GM12891 (cell line): ENCODE measurements around the gene THBS1.

Source experiments
- DNase-seq: peaks from one replicate; pipeline ENCODE4 v3.0.0; 2011; ENCODE audit warnings: low spot score; ENCODE audit not compliant: insufficient read length
- FAIRE-seq: peaks from 2 replicates; lab custom pipeline; 2011; peaks lifted over from hg19 to GRCh38; lab: Jason Lieb, UNC
- PAX5 ChIP-seq: IDR thresholded peaks from 2 replicates; pipeline ENCODE4 v1.6.1; 2011; ENCODE audit warnings: low read length, moderate library complexity, mild to moderate bottlenecking; ENCODE audit not compliant: insufficient read depth, severe bottlenecking
- POLR2A ChIP-seq: IDR thresholded peaks from 2 replicates; pipeline ENCODE4 v1.6.1; 2011; ENCODE audit warnings: low read depth, low read length, control low read depth
- POLR2AphosphoS5 ChIP-seq: IDR thresholded peaks from 2 replicates; pipeline ENCODE4 v1.6.1; 2011; ENCODE audit warnings: low read depth, low read length, control low read depth
- POU2F2 ChIP-seq: IDR thresholded peaks from 2 replicates; pipeline ENCODE4 v1.6.1; 2011; ENCODE audit warnings: low read depth, mild to moderate bottlenecking, control low read depth, low read length, moderate library complexity
- SPI1 ChIP-seq: IDR thresholded peaks from 2 replicates; pipeline ENCODE4 v1.6.1; 2011; ENCODE audit warnings: low read depth, low read length, control low read depth
- TAF1 ChIP-seq: IDR thresholded peaks from 2 replicates; pipeline ENCODE4 v1.6.1; 2011; ENCODE audit warnings: low read depth, low read length, control low read depth

Gene THBS1

GRCh38 chr15:39629371-39629770 is 48.5 kb downstream of the THBS1 start:
- no peak for TF ChIP-seq POU2F2
- no peak for TF ChIP-seq POLR2A
- no peak for TF ChIP-seq PAX5
- TF ChIP-seq POLR2AphosphoS5, result no peak
- no peak for TF ChIP-seq SPI1
- TF ChIP-seq TAF1, result no peak
- FAIRE-seq (no peak), DNase-seq (no peak)

GRCh38 chr15:39629906-39630305 is 49.0 kb downstream of the THBS1 start:
- DNase-seq (no peak), FAIRE-seq (no peak)
- no peak for TF ChIP-seq PAX5
- TF ChIP-seq TAF1, result no peak
- TF ChIP-seq POLR2A, result no peak
- TF ChIP-seq POU2F2, result no peak
- TF ChIP-seq SPI1, result no peak
- no peak for TF ChIP-seq POLR2AphosphoS5

- DNase-seq (no peak), FAIRE-seq (no peak)
- TF ChIP-seq POLR2AphosphoS5 (no peak), SPI1 (no peak), PAX5 (no peak), POU2F2 (no peak), POLR2A (no peak), TAF1 (no peak)
Measured at GRCh38 chr15:39631357-39631756, 50.5 kb downstream of the THBS1 start.

- FAIRE-seq, result no peak
- no peak for DNase-seq
- no peak for TF ChIP-seq POLR2AphosphoS5
- TF ChIP-seq SPI1, result no peak
- no peak for TF ChIP-seq TAF1
- TF ChIP-seq POLR2A, result no peak
- TF ChIP-seq POU2F2, result no peak
- TF ChIP-seq PAX5, result no peak
Measured at GRCh38 chr15:39638041-39638440, 57.2 kb downstream of the THBS1 start.

GRCh38 chr15:39639037-39639436 is 58.2 kb downstream of the THBS1 start:
- TF ChIP-seq POLR2AphosphoS5 (no peak), POU2F2 (no peak), SPI1 (no peak), PAX5 (no peak), POLR2A (no peak), TAF1 (no peak)
- FAIRE-seq (no peak), DNase-seq (no peak)

- DNase-seq, result no peak
- FAIRE-seq, result no peak
- TF ChIP-seq PAX5, result no peak
- no peak for TF ChIP-seq SPI1
- TF ChIP-seq POU2F2, result no peak
- no peak for TF ChIP-seq POLR2A
- TF ChIP-seq TAF1, result no peak
- no peak for TF ChIP-seq POLR2AphosphoS5
Measured at GRCh38 chr15:39640665-39641064, 59.8 kb downstream of the THBS1 start.

- FAIRE-seq (no peak), DNase-seq (no peak)
- TF ChIP-seq TAF1, result no peak
Measured at GRCh38 chr15:39641191-39641889, 60.5 kb downstream of the THBS1 start.

GRCh38 chr15:39642011-39642640 is 61.2 kb downstream of the THBS1 start:
- TF ChIP-seq POLR2A (no peak), POLR2AphosphoS5 (no peak), SPI1 (no peak)
- FAIRE-seq (no peak), DNase-seq (no peak)

- TF ChIP-seq TAF1, result no peak
- no peak for TF ChIP-seq POLR2A
- TF ChIP-seq POLR2AphosphoS5, result no peak
- no peak for TF ChIP-seq PAX5
- no peak for TF ChIP-seq POU2F2
- TF ChIP-seq SPI1, result no peak
- FAIRE-seq, result no peak
- no peak for DNase-seq
Measured at GRCh38 chr15:39643727-39644126, 62.8 kb downstream of the THBS1 start.

GRCh38 chr15:39644136-39644535 is 63.3 kb downstream of the THBS1 start:
- FAIRE-seq (no peak), DNase-seq (no peak)
- TF ChIP-seq PAX5 (no peak), SPI1 (no peak), POU2F2 (no peak), TAF1 (no peak), POLR2AphosphoS5 (no peak), POLR2A (no peak)
